Subcutaneous adipose tissue (tissue), 4 donors: ENCODE measurements around the gene MS4A7. TPM values are rescaled to one million over a fixed set of nuclear protein-coding genes. Genes with fewer than 3 reads are reported as not detected.

Experiments
- CTCF ChIP-seq: fragments of 450-650 bp; IDR thresholded peaks from one replicate; pipeline ENCODE4 v1.5.1; 2016; ENCODE audit warnings: low read depth, mild to moderate bottlenecking, control low read depth, antibody characterized with exemption, moderate library complexity
- total RNA-seq, 4 donors: library from RNA; depleted of rRNA; stranded (reverse); fragments of >200 nt; gene quantifications; one replicate each; pipeline ENCODE4 v1.1.0, GENCODE V29; 2016

Gene MS4A7
- total RNA-seq, 4 donors from 2014 or later, result 47.3 to 458 (median 133) TPM

DNA sequence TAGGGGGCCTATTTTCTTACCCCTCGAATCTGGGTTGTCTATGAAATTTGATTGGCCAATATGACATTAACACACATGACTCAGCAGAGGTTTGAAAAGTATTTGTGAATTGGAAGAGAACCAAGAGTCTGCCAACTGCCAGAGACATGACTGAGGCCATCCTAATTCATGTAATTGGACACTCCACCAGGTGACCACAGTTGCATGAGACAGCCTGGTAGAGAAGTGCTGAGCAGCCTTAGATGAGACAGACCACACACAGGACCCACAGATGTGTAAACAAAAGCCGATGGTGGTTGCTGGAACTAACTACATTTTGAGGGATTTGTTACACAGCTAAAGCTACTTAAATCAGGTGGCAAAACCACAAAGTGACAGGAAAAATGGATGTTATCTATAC is 50.2 kb downstream of the MS4A7 start:
- no peak for TF ChIP-seq CTCF

DNA sequence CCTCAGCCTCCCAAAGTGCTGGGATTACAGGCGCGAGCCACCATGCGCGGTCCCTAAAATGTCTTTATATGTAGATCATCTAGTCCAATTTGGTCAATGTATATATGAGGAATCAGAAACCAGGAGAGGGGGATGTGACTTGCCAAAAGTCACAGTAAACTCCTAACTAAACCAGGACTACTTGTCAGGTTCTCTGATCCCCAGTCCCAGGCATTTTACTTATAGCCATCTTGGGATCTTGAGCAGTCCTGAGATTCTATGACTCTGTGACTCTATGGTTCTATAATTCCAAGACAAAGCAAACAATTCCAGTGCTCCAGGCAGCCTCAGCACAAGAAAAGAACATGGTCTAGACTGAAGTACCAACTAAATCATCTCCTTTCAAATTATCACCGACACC is 50.9 kb downstream of the MS4A7 start, which contains the start of gene MS4A5:
Gene MS4A5, plus strand, starts transcription at position 301 of the 400 bp plus-strand sequence. CDS start 103 bp downstream, outside the sequence.
- TF ChIP-seq CTCF, result no peak

DNA sequence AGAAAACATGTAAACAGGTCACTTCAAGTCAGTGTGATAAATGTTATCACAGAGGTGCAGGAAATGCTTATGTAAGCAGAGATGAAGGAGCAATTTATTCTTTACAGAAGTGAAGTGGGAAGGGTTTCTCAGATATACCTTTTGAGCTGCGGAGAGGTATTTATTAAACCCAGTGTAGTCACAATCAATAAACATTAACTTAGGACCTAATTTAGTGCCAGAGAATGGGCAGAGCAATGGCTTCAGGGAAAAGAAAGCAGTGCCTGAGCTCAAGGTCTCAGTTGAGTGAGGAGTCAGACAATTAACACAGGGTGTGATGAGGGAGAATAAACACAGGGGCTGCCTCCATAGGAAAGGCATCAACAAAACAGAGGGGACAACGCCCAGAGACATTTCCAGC is 52.9 kb downstream of the MS4A7 start:
- TF ChIP-seq CTCF, result no peak

DNA sequence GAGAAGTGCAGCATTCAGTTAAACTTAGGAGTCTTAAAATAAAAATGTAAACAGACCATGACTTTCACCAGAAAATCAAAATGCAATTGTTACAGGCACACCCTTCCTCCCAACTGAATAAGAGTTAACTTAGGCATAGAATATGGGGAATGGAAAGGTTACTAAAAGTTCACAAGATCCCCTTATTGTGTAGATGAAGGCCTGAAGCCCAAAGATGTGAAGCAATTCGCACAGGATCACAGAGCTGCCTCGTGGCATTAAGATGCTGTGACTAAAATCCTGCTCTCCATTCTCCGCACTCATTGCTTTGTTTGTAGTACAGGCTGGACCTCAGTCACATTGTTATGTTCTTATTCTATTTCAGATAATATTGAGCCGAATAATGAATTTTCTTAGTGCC is 55.1 kb downstream of the MS4A7 start:
- TF ChIP-seq CTCF, result no peak

Other genes starting within 250 kb of the MS4A7 start
- 100 to 1,000 TPM in 3 of 4 donors, 10 to 100 TPM in 1; 99.1 to 515 (median 268) TPM for gene MS4A6A, start 195.4 kb upstream of the MS4A7 start, total RNA-seq
- gene MS4A4E, start 135.4 kb upstream of the MS4A7 start, total RNA-seq, result 10 to 100 TPM in 1 of 4 donors, 1 to 10 TPM in 3; 4.1 to 20.9 (median 6.1) TPM
- 100 to 1,000 TPM in 3 of 4 donors, 10 to 100 TPM in 1; 46.7 to 372 (median 159) TPM for gene MS4A4A, start 97.9 kb upstream of the MS4A7 start, total RNA-seq
- gene MS4A6E, start 51.3 kb upstream of the MS4A7 start, total RNA-seq, result 100 to 1,000 TPM in 1 of 4 donors, 1 to 10 TPM in 3; 2.1 to 144 (median 3.4) TPM
- gene MS4A14, start 17.9 kb downstream of the MS4A7 start, total RNA-seq, result 10 to 100 TPM in 3 of 4 donors, 1 to 10 TPM in 1; 1.7 to 32.3 (median 13.0) TPM
- gene MS4A5, start 51.0 kb downstream of the MS4A7 start, total RNA-seq, result not detected
- 1 to 10 TPM in 1 of 4 donors, under 1 TPM in 2, not detected in 1; 0.17 to 2.4 (median 0.33) TPM for gene MS4A1, start 77.3 kb downstream of the MS4A7 start, total RNA-seq
- not detected for gene MS4A12, start 114.2 kb downstream of the MS4A7 start, total RNA-seq
- not detected for gene MS4A13, start 136.9 kb downstream of the MS4A7 start, total RNA-seq